Measurements from ENCODE around the gene DENND2A.

DNA sequence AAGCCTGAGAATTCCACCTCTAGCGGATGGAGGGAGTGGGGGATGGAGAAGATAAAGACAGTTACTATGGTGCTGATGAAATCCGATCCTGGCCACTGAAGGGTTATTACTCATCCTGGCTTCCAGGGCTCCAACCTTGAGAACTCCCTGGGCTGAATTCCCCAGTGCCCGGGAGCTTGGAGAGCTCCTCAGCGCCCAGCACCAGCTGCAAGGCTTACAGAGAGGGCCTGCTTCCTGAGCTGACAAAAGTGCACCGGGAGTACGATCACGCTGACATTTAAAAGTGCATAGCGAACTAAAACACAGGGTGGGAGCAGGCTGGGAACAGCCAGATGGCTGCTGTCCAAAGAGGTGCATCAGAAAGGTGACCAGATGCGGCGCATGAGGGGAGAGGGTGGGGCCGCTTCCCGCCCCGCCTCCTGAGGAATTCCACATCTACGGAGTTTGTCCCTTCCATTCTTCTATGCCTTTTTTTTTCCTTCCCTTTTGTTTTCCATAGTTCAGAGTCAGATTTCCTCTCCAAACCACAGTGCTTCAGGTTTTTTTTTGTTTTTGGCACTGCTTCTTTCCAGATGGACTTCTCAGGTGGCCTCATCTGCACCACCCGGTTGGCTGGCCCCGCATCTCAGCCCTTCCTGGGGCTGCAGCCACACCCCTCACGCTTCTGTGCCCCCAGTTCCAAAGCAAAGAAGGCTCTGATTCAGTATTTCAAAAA lies 98.9 kb downstream of the DENND2A start:
- peak; percentile 33; the same call in 1 of the 2 replicates for TF ChIP-seq EP300 (IDR thresholded peaks at IDR 0.05; ENCODE audit: borderline replicate concordance)
- TF ChIP-seq RAD21 (IDR thresholded peaks at IDR 0.05; ENCODE audit: low read depth): no peak
- no peak for TF ChIP-seq CEBPB (IDR thresholded peaks at IDR 0.05)
- TF ChIP-seq CREB1 (IDR thresholded peaks at IDR 0.05; ENCODE audit: low read depth): no peak
- TF ChIP-seq REST (IDR thresholded peaks at IDR 0.05; ENCODE audit: low read depth): no peak
- TF ChIP-seq EGR1 (IDR thresholded peaks at IDR 0.05): no peak
- no peak for TF ChIP-seq TCF12 (IDR thresholded peaks at IDR 0.05; ENCODE audit: low read depth)
